GM19193 (cell line): ENCODE measurements around the gene DNM3.

Experiments
- POLR2A ChIP-seq: IDR thresholded peaks from 4 replicates; pipeline ENCODE4 v1.6.1; 2011; ENCODE audit not compliant: insufficient read depth, insufficient read length; ENCODE audit errors: extremely low read depth

DNM3 gene

GRCh38 chr1:172107316-172107975, 266.1 kb downstream of the DNM3 start:
- TF ChIP-seq POLR2A = no peak

GRCh38 chr1:172108161-172108893, 267.0 kb downstream of the DNM3 start:
- TF ChIP-seq POLR2A = no peak

- TF ChIP-seq POLR2A = no peak
Observed at GRCh38 chr1:172109359-172109758, 268.1 kb downstream of the DNM3 start.

GRCh38 chr1:172112576-172112975, 271.3 kb downstream of the DNM3 start:
- no peak for TF ChIP-seq POLR2A

DNA sequence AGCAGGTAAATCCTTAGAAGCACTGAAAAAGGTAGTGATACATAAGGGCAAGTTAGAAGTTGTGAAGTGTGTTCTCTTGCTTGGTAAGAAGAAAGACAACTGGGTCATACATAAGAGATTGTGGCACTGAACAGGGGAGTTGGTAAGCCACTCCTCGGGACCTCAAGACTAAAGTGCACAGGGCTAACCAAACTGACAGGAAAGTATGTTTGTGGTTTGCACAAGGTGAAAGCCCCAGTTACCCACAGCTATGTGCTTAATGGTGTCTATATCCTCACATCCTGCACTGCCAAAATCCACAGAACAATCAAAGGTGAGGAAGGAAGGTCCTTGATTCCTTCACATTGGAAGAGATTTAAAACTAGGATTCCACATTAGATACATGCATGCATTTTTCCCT, 276.5 kb downstream of the DNM3 start:
- TF ChIP-seq POLR2A = no peak

- TF ChIP-seq POLR2A = no peak
Observed at GRCh38 chr1:172118618-172119017, 277.3 kb downstream of the DNM3 start.

DNA sequence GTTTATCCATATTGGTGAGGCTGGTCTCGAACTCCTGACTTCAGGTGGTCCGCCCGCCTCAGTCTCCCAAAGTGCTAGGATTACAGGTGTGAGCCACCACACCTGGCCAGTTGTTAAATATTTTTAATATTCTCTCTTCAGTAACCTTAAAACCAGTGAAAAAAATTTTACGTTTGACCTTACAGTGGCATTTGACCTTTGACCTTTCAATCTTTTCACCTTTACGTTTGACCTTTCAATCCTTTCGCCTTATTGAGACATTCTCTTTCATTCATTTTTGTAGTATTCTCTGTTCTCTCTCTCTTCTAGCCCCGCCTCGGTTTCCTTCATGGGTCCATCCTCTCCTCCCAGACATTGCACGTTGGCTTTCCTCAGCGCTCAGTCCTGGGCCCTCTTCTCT, 277.9 kb downstream of the DNM3 start:
- no peak for TF ChIP-seq POLR2A

GRCh38 chr1:172120381-172120780, 279.1 kb downstream of the DNM3 start:
- no peak for TF ChIP-seq POLR2A

DNA sequence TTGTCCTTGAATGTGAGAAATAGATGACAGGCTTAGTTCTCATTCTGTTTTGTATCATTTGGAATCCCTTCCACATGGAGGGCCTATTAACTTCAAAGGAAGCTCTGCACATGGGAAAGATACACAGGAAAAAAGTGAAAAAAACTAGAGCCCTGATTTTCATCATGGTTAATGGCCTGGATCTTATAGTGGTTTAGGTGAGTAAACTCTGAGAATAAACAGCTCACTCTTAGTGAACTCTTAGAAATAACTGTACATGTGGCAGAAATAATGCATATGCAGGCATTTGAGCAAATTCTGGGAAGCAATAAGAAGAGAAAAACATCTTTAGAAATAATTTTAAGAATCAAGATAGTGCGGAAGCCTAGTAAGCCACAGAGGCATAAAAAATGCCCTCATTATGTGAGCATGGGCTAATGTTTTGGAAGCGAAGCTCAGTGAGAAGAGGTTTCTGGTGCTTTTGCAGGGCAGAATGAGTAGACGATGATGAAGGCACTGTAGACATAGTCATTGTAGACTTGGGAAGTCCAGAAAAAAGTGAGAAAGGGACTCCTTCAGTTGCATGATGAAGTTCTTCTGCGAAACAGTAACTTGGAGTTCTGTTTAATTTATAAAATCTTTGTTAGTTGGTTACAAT, 279.9 kb downstream of the DNM3 start:
- TF ChIP-seq POLR2A = no peak

- TF ChIP-seq POLR2A = no peak
Observed at GRCh38 chr1:172122381-172122780, 281.1 kb downstream of the DNM3 start.

- TF ChIP-seq POLR2A = no peak
Observed at GRCh38 chr1:172125250-172125649, 284.0 kb downstream of the DNM3 start.

GRCh38 chr1:172125812-172126430, 284.6 kb downstream of the DNM3 start:
- TF ChIP-seq POLR2A = no peak

- TF ChIP-seq POLR2A = no peak
Observed at GRCh38 chr1:172132836-172133235, 291.5 kb downstream of the DNM3 start.

- no peak for TF ChIP-seq POLR2A
Observed at GRCh38 chr1:172134087-172134731, 292.9 kb downstream of the DNM3 start.
